ENCODE data around the gene NHSL2. TPM values are rescaled to one million over a fixed set of nuclear protein-coding genes. Genes with fewer than 3 reads are reported as not detected.

The NHSL2 gene
- total and polyA plus RNA-seq, 2 of the 13 experiments (the other 11 are each of a cell fraction or from before 2014, with no cell fraction given): not detected

- intact Hi-C loops (cut with micrococcal nuclease; ENCODE audit: unreplicated experiment): no loop called here
These were observed 129.9 kb downstream of the NHSL2 start for GRCh38 chrX:72040506-72040905.

More at GRCh38 chrX:72040506-72040905, 129.9 kb downstream of the NHSL2 start:
- DNase-seq (ENCODE audit: low spot score): no peak
- no peak overlapping the region for H3K4me3 ChIP-seq (replicated peaks in 1 of 3; ENCODE audit: insufficient read depth in 1 of 3, low read depth in 2 of 3, low read length in 3 of 3)
- H3K27me3 ChIP-seq (ENCODE audit: control insufficient read depth in 1 of 2, insufficient read depth in 2 of 2, low read length in 2 of 2): no peaks in the 10 kb centered on the region
- no peaks in the 10 kb centered on the region for H3K9me3 ChIP-seq (ENCODE audit: low read length)
- WGBS (ENCODE audit: low lambda C conversion rate): 37% methylated on average over 3 of the region's 5 CpGs
- H3K9ac ChIP-seq (ENCODE audit: insufficient read depth, low read depth, low read length): no peak overlapping the region
- POLR2A ChIA-PET: no interaction called here
- TF ChIP-seq ZNF749 (CRISPR knock-in tag; IDR thresholded peaks at IDR 0.05; ENCODE audit: borderline replicate concordance) (no peak), YEATS2 (CRISPR knock-in tag; IDR thresholded peaks at IDR 0.05; ENCODE audit: borderline replicate concordance) (no peak), ZNF564 (CRISPR knock-in tag; IDR thresholded peaks at IDR 0.05) (no peak), ZNF235 (CRISPR knock-in tag; IDR thresholded peaks at IDR 0.05; ENCODE audit: borderline replicate concordance) (no peak), ZNF281 (CRISPR knock-in tag; IDR thresholded peaks at IDR 0.05; ENCODE audit: borderline replicate concordance) (no peak), BCL3 (CRISPR knock-in tag; IDR thresholded peaks at IDR 0.05) (no peak), ZNF547 (CRISPR knock-in tag; IDR thresholded peaks at IDR 0.05) (no peak), KAT2B (IDR thresholded peaks at IDR 0.05; ENCODE audit: borderline replicate concordance, low read depth, low read length) (no peak), ZNF280B (CRISPR knock-in tag; IDR thresholded peaks at IDR 0.05; ENCODE audit: borderline replicate concordance) (no peak), ZMAT3 (CRISPR knock-in tag; conservative IDR thresholded peaks at IDR 0.05) (no peak), HMG20B (CRISPR knock-in tag; conservative IDR thresholded peaks at IDR 0.05) (no peak), ZNF251 (CRISPR knock-in tag; IDR thresholded peaks at IDR 0.05) (no peak), ZSCAN21 (CRISPR knock-in tag; IDR thresholded peaks at IDR 0.05; ENCODE audit: borderline replicate concordance) (no peak), FOSL2 (CRISPR knock-in tag; IDR thresholded peaks at IDR 0.05) (no peak), FLYWCH1 (CRISPR knock-in tag; IDR thresholded peaks at IDR 0.05) (no peak), NFE2 (CRISPR knock-in tag; IDR thresholded peaks at IDR 0.05) (no peak), HDAC6 (IDR thresholded peaks at IDR 0.05; ENCODE audit: low read depth, low read length) (no peak)
- CTCF ChIA-PET (ENCODE audit: low intra/inter-chr PET ratio, low total read pairs): no interaction called here
- no peak overlapping the region for H3K4me2 ChIP-seq (ENCODE audit: low read depth, low read length)
- no peak for FAIRE-seq
- H3K36me3 ChIP-seq (replicated peaks in 1 of 2; ENCODE audit: control insufficient read depth in 1 of 2, insufficient read depth in 2 of 2, low read length in 2 of 2): no peaks in the 10 kb centered on the region
- no peaks in the 10 kb centered on the region for H4K20me1 ChIP-seq (ENCODE audit: insufficient read depth, low read length)
- in situ Hi-C loops (cut with HindIII; ENCODE audit: extremely low pct_ligation_motif_present, low pct_unique_long_range_greater_than_20kb): no loop called here
- ATAC-seq: no peak
- no peaks in the 10 kb centered on the region for H3K79me2 ChIP-seq (ENCODE audit: insufficient read depth, low read length)
- H3K4me1 ChIP-seq (ENCODE audit: insufficient read depth, low read length): no peaks in the 10 kb centered on the region
- no peak overlapping the region for H2AFZ ChIP-seq (ENCODE audit: low read length)
- no peak overlapping the region for H3K27ac ChIP-seq (ENCODE audit: extremely low read length, insufficient read depth, low read length)
- BruUV-seq (replicated peaks): no TSS peak

All from HepG2 (cell line).